SU-DHL-6 (cell line): Measurements from ENCODE around the gene RHOH.

Experiments used
- H2AFZ ChIP-seq: fragments of 200-600 bp; sonication (generic); 2 replicates; pipeline ENCODE4 v1.6.1; 2014; ENCODE audit warnings: low read depth, mild to moderate bottlenecking, moderate library complexity, mixed read lengths, antibody characterized with exemption, low read length; ENCODE audit not compliant: severe bottlenecking
- H3F3A ChIP-seq: fragments of 200-600 bp; shearing (Covaris generic); 2 replicates; pipeline ENCODE4 v1.6.0; 2016; ENCODE audit warnings: antibody characterized with exemption, mild to moderate bottlenecking; ENCODE audit not compliant: insufficient read depth
- H3K27ac ChIP-seq: fragments of 200-600 bp; sonication (generic); 2 replicates; pipeline ENCODE4 v1.5.1; 2016; ENCODE audit warnings: low read depth, mild to moderate bottlenecking, low read length, moderate library complexity, mixed read lengths
- H3K27me3 ChIP-seq: fragments of 200-600 bp; sonication (generic), shearing (Covaris generic); 2 replicates; pipeline ENCODE4 v1.6.0; 2014; ENCODE audit warnings: mild to moderate bottlenecking, low read length
- H3K36me3 ChIP-seq: fragments of 200-600 bp; sonication (generic); 2 replicates; pipeline ENCODE4 v1.6.1; 2014; ENCODE audit warnings: mild to moderate bottlenecking, low read length, mixed read lengths
- H3K4me2 ChIP-seq: fragments of 300-600, 200-600 bp; shearing (Covaris generic), sonication (generic); 2 replicates; pipeline ENCODE4 v1.6.0; 2014; ENCODE audit warnings: low read length, low read depth, mild to moderate bottlenecking; ENCODE audit not compliant: poor library complexity, severe bottlenecking
- H3K4me3 ChIP-seq: fragments of 200-600 bp; sonication (generic); 2 replicates; pipeline ENCODE4 v1.5.1; 2014; ENCODE audit warnings: antibody characterized with exemption, low read length, mild to moderate bottlenecking, mixed read lengths; ENCODE audit not compliant: insufficient read depth, poor library complexity, severe bottlenecking
- H3K79me2 ChIP-seq: fragments of 200-600 bp; sonication (generic); 2 replicates; pipeline ENCODE4 v1.6.1; 2014; ENCODE audit warnings: mild to moderate bottlenecking, low read length, moderate library complexity; ENCODE audit not compliant: insufficient read depth
- H3K9ac ChIP-seq: fragments of 200-600 bp; sonication (generic); 2 replicates; pipeline ENCODE4 v1.7.0; 2014; ENCODE audit warnings: mild to moderate bottlenecking, low read length
- H3K9me2 ChIP-seq: fragments of 200-600 bp; sonication (generic); replicated peaks from 2 replicates; pipeline ENCODE4 v1.6.1; 2014; ENCODE audit warnings: low read length; ENCODE audit not compliant: insufficient read depth
- H3K9me3 ChIP-seq: fragments of 200-600 bp; sonication (generic); 2 replicates; pipeline ENCODE4 v1.6.1; 2014; ENCODE audit warnings: low read length, mixed read lengths; ENCODE audit not compliant: insufficient read depth
- H4K20me1 ChIP-seq: fragments of 200-600 bp; sonication (generic); 2 replicates; pipeline ENCODE4 v1.6.1; 2014; ENCODE audit warnings: low read depth, mild to moderate bottlenecking, antibody characterized with exemption, low read length, moderate library complexity, mixed read lengths
- CTCF ChIP-seq: fragments of 200-600 bp; sonication (generic); IDR thresholded peaks from one replicate; pipeline ENCODE4 v1.5.1; 2017; ENCODE audit warnings: antibody characterized with exemption, mild to moderate bottlenecking, low read length, moderate library complexity; ENCODE audit not compliant: insufficient read depth, poor library complexity, severe bottlenecking
- EZH2phosphoT487 ChIP-seq: fragments of 200-600 bp; sonication (generic), shearing (Covaris generic); conservative IDR thresholded peaks from 2 replicates; pipeline ENCODE4 v1.6.1; 2018; ENCODE audit warnings: mild to moderate bottlenecking, antibody characterized with exemption, low read length, moderate library complexity, mixed read lengths

Gene RHOH

GRCh38 chr4:40173470-40173875 lies 23.4 kb upstream of the RHOH start:
- TF ChIP-seq EZH2phosphoT487 (no peak), CTCF (no peak)
- Histone ChIP-seq H3K36me3 (no peaks in the 10 kb centered on the region), H2AFZ (no peak overlapping the region), H3K9me3 (no peaks in the 10 kb centered on the region), H3K27ac (no peak overlapping the region), H3F3A (peaks cover 17% of the 10 kb centered on the region), H3K9ac (no peak overlapping the region), H4K20me1 (no peaks in the 10 kb centered on the region), H3K27me3 (no peaks in the 10 kb centered on the region), H3K4me3 (no peak overlapping the region), H3K9me2 (no peaks in the 10 kb centered on the region), H3K79me2 (no peaks in the 10 kb centered on the region), H3K4me2 (peak overlapping the region; percentile 50)

- no peaks in the 10 kb centered on the region for H3K9me3 ChIP-seq
- H4K20me1 ChIP-seq: no peaks in the 10 kb centered on the region
- peaks cover 32% of the 10 kb centered on the region for H3F3A ChIP-seq
- no peak overlapping the region for H3K9ac ChIP-seq
- H3K4me3 ChIP-seq: no peak overlapping the region
- no peak overlapping the region for H3K27ac ChIP-seq
- no peaks in the 10 kb centered on the region for H3K9me2 ChIP-seq
- H2AFZ ChIP-seq: no peak overlapping the region
- H3K79me2 ChIP-seq: no peaks in the 10 kb centered on the region
- no peaks in the 10 kb centered on the region for H3K36me3 ChIP-seq
- no peaks in the 10 kb centered on the region for H3K27me3 ChIP-seq
- TF ChIP-seq CTCF: no peak
- TF ChIP-seq EZH2phosphoT487: no peak
- H3K4me2 ChIP-seq: no peak overlapping the region
These were observed 20.2 kb upstream of the RHOH start for GRCh38 chr4:40176602-40177001.

- no peaks in the 10 kb centered on the region for H3K9me2 ChIP-seq
- H3K36me3 ChIP-seq: no peaks in the 10 kb centered on the region
- no peak for TF ChIP-seq EZH2phosphoT487
- no peak for TF ChIP-seq CTCF
- H2AFZ ChIP-seq: peak overlapping the region; percentile 42
- peak overlapping the region; percentile 61 for H3K27ac ChIP-seq
- no peaks in the 10 kb centered on the region for H3K79me2 ChIP-seq
- no peaks in the 10 kb centered on the region for H4K20me1 ChIP-seq
- no peaks in the 10 kb centered on the region for H3K9me3 ChIP-seq
- H3K27me3 ChIP-seq: no peaks in the 10 kb centered on the region
- H3K4me2 ChIP-seq: peak overlapping the region; percentile 74
- peak overlapping the region; percentile 27 for H3K4me3 ChIP-seq
- H3K9ac ChIP-seq: peak overlapping the region; percentile 45
- H3F3A ChIP-seq: peaks cover 39% of the 10 kb centered on the region
These were observed 19.2 kb upstream of the RHOH start for GRCh38 chr4:40177591-40177990.
